ENCODE results near the gene TNFSF10. TPM values are rescaled to one million over a fixed set of nuclear protein-coding genes. Genes with fewer than 3 reads are reported as not detected.

Gene TNFSF10
- total and polyA plus RNA-seq, 2 of the 4 experiments (the other 2 are of a cell fraction) = 0.63 to 1.3 TPM

GRCh38 chr3:172557515-172558220, 34.4 kb upstream of the TNFSF10 start:
- no peak overlapping the region for H3K56ac ChIP-seq (ENCODE audit: extremely low read depth, insufficient read depth, low read length)
- no peak overlapping the region for H2BK20ac ChIP-seq (ENCODE audit: low read depth, low read length)
- no peak overlapping the region for H3K14ac ChIP-seq (replicated peaks; ENCODE audit: low read depth, low read length)
- H3K27ac ChIP-seq (ENCODE audit: insufficient read depth, low read length) = peak overlapping the region; percentile 39; the same call in 1 of the 2 replicates
- no peak overlapping the region for H2AK5ac ChIP-seq (ENCODE audit: low read depth, low read length)
- in situ Hi-C loops (cut with MboI; ENCODE audit: low sequenced_read_pairs) = no loop called here
- no peaks in the 10 kb centered on the region for H3K36me3 ChIP-seq (ENCODE audit: control insufficient read depth, insufficient read depth, low read length)
- H4K91ac ChIP-seq (ENCODE audit: insufficient read depth, low read depth, low read length) = no peak overlapping the region
- BruUV-seq (replicated peaks) = no TSS peak
- H3K23ac ChIP-seq (ENCODE audit: low read depth, low read length) = no peak overlapping the region
- no peak overlapping the region for H3K9ac ChIP-seq (ENCODE audit: low read depth, low read length)
- H3K27me3 ChIP-seq (ENCODE audit: control insufficient read depth, insufficient read depth, low read length) = no peaks in the 10 kb centered on the region
- TF ChIP-seq CEBPB (IDR thresholded peaks at IDR 0.05; ENCODE audit: low read depth, low read length) = 0 out of 2 replicates have a peak, but pooled peaks have one; percentile 12
- TF ChIP-seq ELK1 (IDR thresholded peaks at IDR 0.05; ENCODE audit: borderline replicate concordance, low read depth, low read length) = no peak
- dilution Hi-C loops (cut with HindIII; ENCODE audit: low sequenced_read_pairs, unreplicated experiment) = no loop called here
- no peak overlapping the region for H4K8ac ChIP-seq (ENCODE audit: low read depth in 2 of 2, low read length in 2 of 2)
- H2BK15ac ChIP-seq (ENCODE audit: low read depth, low read length) = no peak overlapping the region
- H3K9me1 ChIP-seq (ENCODE audit: insufficient read depth, low read length) = peaks cover 3% of the 10 kb centered on the region; the same call in 1 of the 2 replicates
- POLR2A ChIA-PET (ENCODE audit: unreplicated experiment) = no interaction called here
- intact Hi-C loops (cut with micrococcal nuclease) = no loop called here
- no peak overlapping the region for H2BK120ac ChIP-seq (ENCODE audit: low read depth, low read length)
- ATAC-seq (ENCODE audit: low read depth) (peak; percentile 56), DNase-seq (peak; percentile 51)
- WGBS, 2 experiments (ENCODE audit: extremely low coverage in 2 of 2, insufficient read length in 1 of 2) = no CpG with 5 or more reads among the region's 3 CpGs
- no peak overlapping the region for H2BK5ac ChIP-seq (ENCODE audit: low read depth, low read length, poor library complexity, severe bottlenecking)
- H3K9me3 ChIP-seq (ENCODE audit: control insufficient read depth, insufficient read depth, low read length) = no peaks in the 10 kb centered on the region
- H3K4me3 ChIP-seq (ENCODE audit: insufficient read depth, low read depth, low read length) = no peak overlapping the region
- CTCF ChIA-PET = interaction anchor here (0.6 to 1.1 kb wide), 3 partner anchors 35 to 204 kb away, joined by 4 read pairs; partner anchors contain the start of gene TNFSF10
- H4K20me1 ChIP-seq (ENCODE audit: insufficient read depth, low read length) = no peaks in the 10 kb centered on the region
- H3K18ac ChIP-seq (ENCODE audit: low read depth, low read length) = peak overlapping the region; percentile 35
- no peak overlapping the region for H3K4ac ChIP-seq (ENCODE audit: low read depth, low read length)
- H2AK9ac ChIP-seq (replicated peaks; ENCODE audit: low read depth, low read length, poor library complexity) = no peak overlapping the region
- H2AFZ ChIP-seq (replicated peaks; ENCODE audit: low read length, poor library complexity) = no peak overlapping the region
- H3K4me2 ChIP-seq (ENCODE audit: low read depth, low read length) = no peak overlapping the region; the same call in 1 of the 2 replicates
- peak overlapping the region; percentile 59; the same call in 1 of the 2 replicates for H4K5ac ChIP-seq (ENCODE audit: low read depth, low read length)
- H3K79me1 ChIP-seq (ENCODE audit: low read depth in 1 of 2, low read length in 2 of 2) = no peaks in the 10 kb centered on the region
- peaks cover 9% of the 10 kb centered on the region; the same call in 1 of the 2 replicates for H3K4me1 ChIP-seq (ENCODE audit: control insufficient read depth, insufficient read depth, low read length)
